B cell (primary cell): ENCODE data around the gene SLC19A2. TPM values are rescaled to one million over a fixed set of nuclear protein-coding genes. Genes with fewer than 3 reads are reported as not detected.

Experiments
- ATAC-seq: fragments of 200-7000 bp; cut with Tn5 transposase; one replicate; pipeline ENCODE4 v1.10.0; 2021; ENCODE audit warnings: low read depth, mild to moderate bottlenecking, moderate number of reproducible peaks, moderate library complexity
- CTCF ChIA-PET: fragments of 350-600 bp; sonication (Branson Sonifier 250); formaldehyde crosslinking; loops from one replicate; lab custom pipeline; 2021; ENCODE audit warnings: antibody characterized with exemption, inconsistent platforms; lab: Charles Lee
- POLR2A ChIA-PET: fragments of 350-600 bp; sonication (Branson Sonifier 250); formaldehyde crosslinking; loops from one replicate; lab custom pipeline; 2021; ENCODE audit warnings: antibody characterized with exemption; lab: Charles Lee
- DNase-seq: peaks from one replicate; pipeline ENCODE4 v3.0.0; 2013
- H2AFZ ChIP-seq: 2 replicates; pipeline ENCODE4 v1.6.1; 2012; ENCODE audit warnings: mild to moderate bottlenecking, low read depth, low read length; ENCODE audit not compliant: insufficient read depth, poor library complexity, severe bottlenecking
- H3K27ac ChIP-seq, 2 donors: 1 replicate in 1 of 2; 2 replicates in 1 of 2; pipeline ENCODE4 v1.5.1; 2012 to 2013; ENCODE audit warnings: low read length in 2 of 2, mild to moderate bottlenecking in 2 of 2, moderate library complexity in 1 of 2
- H3K27me3 ChIP-seq, 4 experiments: fragments of 200-600 bp in 1 of 4; sonication (generic) in 1 of 4; replicated peaks in 1 of 4; 1 replicate in 2 of 4; 2 replicates in 2 of 4; pipeline versions ENCODE4 v1.6.1 to v1.7.0; 2013 to 2016; ENCODE audit warnings: low read length in 3 of 4, mild to moderate bottlenecking in 2 of 4, mixed read lengths in 1 of 4, moderate library complexity in 1 of 4; ENCODE audit not compliant: insufficient read depth in 4 of 4, control insufficient read depth in 3 of 4; ENCODE audit errors: control extremely low read depth in 1 of 4
- H3K36me3 ChIP-seq, 2 experiments: replicated peaks in 1 of 2; 1 replicate in 1 of 2; 2 replicates in 1 of 2; pipeline versions ENCODE4 v1.6.1 to v1.7.1; 2013; ENCODE audit warnings: low read length in 1 of 2; ENCODE audit not compliant: insufficient read depth in 2 of 2, control insufficient read depth in 1 of 2; ENCODE audit errors: control extremely low read depth in 1 of 2, extremely low read depth in 1 of 2
- H3K4me1 ChIP-seq, 2 donors: fragments of 200-600 bp in 1 of 2; sonication (generic) in 1 of 2; 1 replicate in 1 of 2; 2 replicates in 1 of 2; pipeline versions ENCODE4 v1.5.1 to v1.6.1; 2013 to 2017; ENCODE audit warnings: low read length in 2 of 2; ENCODE audit not compliant: control insufficient read depth in 2 of 2, insufficient read depth in 2 of 2
- H3K4me2 ChIP-seq: replicated peaks from 2 replicates; pipeline ENCODE3; 2012; ENCODE audit warnings: mild to moderate bottlenecking, low read depth, low read length; ENCODE audit not compliant: poor library complexity, severe bottlenecking
- H3K4me3 ChIP-seq, 5 experiments: fragments of 200-600 bp in 1 of 5; sonication (generic) in 1 of 5; 1 replicate in 3 of 5; 2 replicates in 2 of 5; pipeline versions ENCODE4 v1.5.1 to v1.7.0; 2011 to 2016; ENCODE audit warnings: low read length in 4 of 5, mild to moderate bottlenecking in 4 of 5, low read depth in 2 of 5, control low read depth in 1 of 5, moderate library complexity in 1 of 5; ENCODE audit not compliant: insufficient read depth in 1 of 5; ENCODE audit errors: control extremely low read depth in 1 of 5, extremely low read depth in 1 of 5
- H3K79me2 ChIP-seq: fragments of 200-600 bp; sonication (generic); one replicate; pipeline ENCODE4 v1.6.0; 2016; ENCODE audit warnings: low read length; ENCODE audit not compliant: control insufficient read depth, insufficient read depth
- H3K9ac ChIP-seq: fragments of 200-600 bp; sonication (generic); 2 replicates; pipeline ENCODE4 v1.6.1; 2017; ENCODE audit warnings: mild to moderate bottlenecking, low read length, moderate library complexity
- H3K9me3 ChIP-seq, 3 donors: one replicate each; pipeline versions ENCODE4 v1.6.1 to v1.7.1; 2013; ENCODE audit warnings: low read length in 2 of 3; ENCODE audit not compliant: control insufficient read depth in 2 of 3, insufficient read depth in 1 of 3; ENCODE audit errors: control extremely low read depth in 1 of 3
- H4K20me1 ChIP-seq: 2 replicates; pipeline ENCODE4 v1.6.0; 2012; ENCODE audit warnings: mild to moderate bottlenecking, low read length; ENCODE audit not compliant: insufficient read depth, control insufficient read depth, poor library complexity, severe bottlenecking
- H3K27ac Mint-ChIP-seq: one replicate; pipeline ENCODE4 v1.8.0; 2021; ENCODE audit warnings: mixed read lengths
- H3K27me3 Mint-ChIP-seq: one replicate; pipeline ENCODE4 v1.8.0; 2021; ENCODE audit warnings: mixed read lengths
- H3K4me1 Mint-ChIP-seq: one replicate; pipeline ENCODE4 v1.8.0; 2021; ENCODE audit warnings: mixed read lengths
- H3K4me3 Mint-ChIP-seq: one replicate; pipeline ENCODE4 v1.8.0; 2021; ENCODE audit warnings: mixed read lengths
- H3K9me3 Mint-ChIP-seq: one replicate; pipeline ENCODE4 v1.8.0; 2022; ENCODE audit warnings: mixed read lengths; ENCODE audit not compliant: insufficient read depth
- CTCF ChIP-seq: fragments of 200-600 bp; IDR thresholded peaks from one replicate; pipeline ENCODE4 v1.8.0; 2022; ENCODE audit warnings: antibody characterized with exemption, mild to moderate bottlenecking
- EZH2 ChIP-seq: IDR thresholded peaks from 2 replicates; pipeline ENCODE4 v1.6.1; 2012; ENCODE audit warnings: borderline replicate concordance, low read depth, mild to moderate bottlenecking, moderate library complexity, low read length; ENCODE audit not compliant: insufficient read depth, poor library complexity, severe bottlenecking
- WGBS: methylation state at CpG from one replicate; pipeline ENCODE4 v1.1.5; 2013; ENCODE audit warnings: missing lambda C conversion rate; ENCODE audit not compliant: insufficient coverage; 5-methylcytosine and 5-hydroxymethylcytosine counted together
- intact Hi-C: fragments of 100-400 bp; cut with micrococcal nuclease; formaldehyde crosslinking; loops from one replicate; pipeline ENCODE4 v1.10.0; 2022
- polyA plus RNA-seq: library from polyadenylated mRNA; depleted of rRNA; stranded (reverse); fragments of >200 nt; gene quantifications from 2 replicates; pipeline ENCODE4 v1.2.3, GENCODE V29; 2012
- total RNA-seq, 2 donors: library from RNA; stranded (reverse); fragments of 120-200 nt in 1 of 2; gene quantifications; 1 replicate in 1 of 2; 2 replicates in 1 of 2; pipeline versions ENCODE4 v1.2.3 to v1.2.4, GENCODE V29; 2013 to 2022

The SLC19A2 gene
- total and polyA plus RNA-seq, 2 donors (not counting 1 experiment from before 2014, with no cell fraction given), result 1.5 to 3.9 TPM

GRCh38 chr1:169460191-169460833, 25.4 kb downstream of the SLC19A2 start:
- peak; percentile 20 for DNase-seq
- no peak for ATAC-seq
- H3K27ac ChIP-seq, result no peak overlapping the region
- peaks cover 5 to 7% of the 10 kb centered on the region in 2 donors for H3K4me1 ChIP-seq
- H3K79me2 ChIP-seq, result no peaks in the 10 kb centered on the region
- H2AFZ ChIP-seq, result peak overlapping the region; percentile 64
- ChIA-PET POLR2A (no interaction called here), CTCF (interaction anchor here (0.9 to 1.8 kb wide), 2 partner anchors 85 to 90 kb away, joined by 3 to 4 read pairs; no protein-coding TSS in a partner anchor)
- intact Hi-C loops, result no loop called here
- no peak overlapping the region for H3K27ac Mint-ChIP-seq
- H3K4me3 Mint-ChIP-seq, result peak overlapping the region; percentile 50
- TF ChIP-seq EZH2 (no peak), CTCF (no peak)
- no peaks in the 10 kb centered on the region for H3K36me3 ChIP-seq
- H3K9me3 Mint-ChIP-seq, result peaks cover 7% of the 10 kb centered on the region
- peaks cover 4 to 10% (median 5%) of the 10 kb centered on the region in 3 donors for H3K9me3 ChIP-seq
- H3K4me2 ChIP-seq, result peak overlapping the region; percentile 55
- H3K27me3 Mint-ChIP-seq, result peaks cover 33% of the 10 kb centered on the region
- H3K4me3 ChIP-seq, result peak overlapping the region in 4 of 5 experiments; percentile 21 to 42 (median 31)
- peaks cover 0 to 17% (median 15%) of the 10 kb centered on the region in 4 experiments for H3K27me3 ChIP-seq
- 23% methylated on average over 28 of the region's 35 CpGs for WGBS
- no peaks in the 10 kb centered on the region for H4K20me1 ChIP-seq
- peaks cover 7% of the 10 kb centered on the region for H3K4me1 Mint-ChIP-seq
- H3K9ac ChIP-seq, result peak overlapping the region; percentile 47

DNA sequence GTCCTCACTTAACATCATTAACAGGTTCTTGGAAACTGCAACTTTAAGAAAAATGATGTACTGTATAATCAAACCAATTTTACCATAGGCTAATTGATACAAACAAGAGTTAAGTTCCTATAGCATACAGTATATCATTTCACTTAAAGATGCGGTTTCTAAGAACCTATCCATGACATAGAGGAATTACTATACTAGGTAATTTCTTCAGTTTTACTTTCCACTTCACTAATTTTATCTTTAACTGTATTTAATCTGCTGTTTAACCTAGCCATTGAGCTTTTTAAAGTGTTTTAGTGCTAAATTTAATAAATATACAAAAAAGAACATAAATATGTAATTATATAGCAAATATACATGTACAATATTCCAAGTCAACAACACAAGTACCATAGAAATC, 28.3 kb downstream of the SLC19A2 start:
- Mint-ChIP-seq H3K4me3 (no peak overlapping the region), H3K9me3 (peaks cover 7% of the 10 kb centered on the region), H3K27ac (no peak overlapping the region), H3K4me1 (peaks cover 7% of the 10 kb centered on the region), H3K27me3 (peaks cover 44% of the 10 kb centered on the region)
- H2AFZ ChIP-seq, result no peak overlapping the region
- peaks cover 0 to 17% (median 15%) of the 10 kb centered on the region in 4 experiments for H3K27me3 ChIP-seq
- ChIA-PET CTCF (no interaction called here), POLR2A (no interaction called here)
- no peaks in the 10 kb centered on the region for H3K36me3 ChIP-seq
- H3K9me3 ChIP-seq, result peaks cover 5 to 10% (median 8%) of the 10 kb centered on the region in 3 donors
- TF ChIP-seq CTCF (no peak), EZH2 (no peak)
- no peak overlapping the region for H3K4me2 ChIP-seq
- H3K27ac ChIP-seq, result no peak overlapping the region
- H3K9ac ChIP-seq, result no peak overlapping the region
- no peaks in the 10 kb centered on the region for H3K79me2 ChIP-seq
- intact Hi-C loops, result no loop called here
- no peak for ATAC-seq
- WGBS, result no CpG with 5 or more reads among the region's 1 CpG
- no peak overlapping the region for H3K4me3 ChIP-seq
- no peaks in the 10 kb centered on the region for H4K20me1 ChIP-seq
- peaks cover 5 to 7% of the 10 kb centered on the region in 2 donors for H3K4me1 ChIP-seq
- DNase-seq, result no peak
